Measurements from ENCODE around the gene KRT1.
"Not testable (repeated sequence)": the region's sequence is repeated elsewhere in the genome, so short reads cannot be mapped to it uniquely, and the experiment has no call there.

Gene KRT1

DNA sequence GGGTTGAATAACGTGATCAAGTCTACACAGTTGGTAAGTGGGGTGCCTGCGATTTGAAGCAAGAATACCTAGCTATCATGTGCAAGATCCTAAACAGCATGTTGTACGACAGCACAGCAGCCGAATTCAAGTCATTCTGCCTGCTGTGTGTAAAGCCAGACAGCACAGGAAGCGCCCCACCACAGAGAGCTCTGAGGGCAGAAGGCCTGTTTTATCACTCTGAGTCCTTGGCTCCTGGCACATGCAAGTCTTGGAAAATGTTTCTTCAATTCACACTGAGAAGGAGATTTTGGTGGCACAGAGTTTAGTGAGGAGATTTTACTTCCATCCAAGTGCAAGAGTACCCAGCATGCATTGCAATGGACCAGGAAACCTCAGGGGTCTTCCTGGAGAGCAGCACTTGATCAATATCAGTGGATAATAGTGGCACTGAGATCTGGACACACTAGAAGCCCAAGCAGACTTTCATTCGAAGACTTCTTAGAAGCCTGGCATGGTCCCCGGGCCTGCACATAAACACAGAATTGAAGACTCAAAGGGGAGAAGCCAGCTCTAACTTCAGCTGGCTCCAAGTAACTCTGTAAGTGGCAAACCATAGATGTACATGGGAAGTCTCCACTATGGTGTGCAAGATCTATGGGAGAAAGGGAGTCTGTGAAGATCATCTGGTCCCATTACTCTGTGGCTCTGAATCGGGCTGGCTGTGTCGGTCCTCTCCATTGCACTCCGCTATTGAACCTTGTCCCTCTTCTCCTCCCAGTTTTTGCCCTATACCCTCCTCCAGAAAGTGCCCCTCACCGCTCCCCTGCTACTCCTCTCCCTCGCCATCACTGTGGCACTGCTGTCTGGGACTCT lies 1.5 kb upstream of the KRT1 start:
- peak; percentile 28 for DNase-seq

DNA sequence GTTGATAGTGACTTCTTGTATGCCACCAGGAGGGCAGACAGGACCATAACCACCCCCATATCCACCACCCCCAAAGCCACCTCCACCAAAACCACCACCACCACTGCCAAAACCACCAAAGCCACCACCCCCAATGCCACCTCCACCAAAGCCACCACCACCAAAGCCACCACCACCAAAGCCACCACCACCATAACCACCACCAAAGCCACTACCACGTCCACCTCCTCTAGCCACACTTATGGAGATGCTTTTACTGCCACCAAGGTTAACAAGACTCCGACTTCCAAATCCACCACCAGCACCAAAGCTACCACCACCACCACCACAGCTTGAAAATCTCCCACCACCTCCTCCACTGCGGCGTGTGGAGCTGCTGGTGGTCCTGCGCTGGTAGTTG lies 332 bp downstream of the KRT1 start:
- DNase-seq = no peak

DNA sequence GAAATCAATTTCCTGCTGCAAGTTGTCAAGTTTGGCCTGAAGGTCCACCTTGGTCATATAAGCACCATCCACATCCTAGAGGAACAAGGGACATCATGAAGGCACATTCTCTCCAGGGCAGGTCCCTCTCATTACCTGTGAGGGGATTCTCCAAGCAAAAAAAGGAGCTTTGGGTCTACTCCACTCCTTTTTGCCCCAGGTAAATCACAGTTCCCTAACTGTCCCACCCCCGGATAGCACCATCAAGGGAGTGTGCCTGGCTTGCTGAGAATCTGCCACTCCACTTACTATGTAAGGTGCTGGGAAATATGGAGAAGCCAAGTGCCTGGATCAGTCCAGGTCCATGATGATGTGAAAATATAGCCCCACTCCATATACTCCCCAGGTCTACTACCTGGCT lies 2.5 kb downstream of the KRT1 start:
- DNase-seq = no peak

DNA sequence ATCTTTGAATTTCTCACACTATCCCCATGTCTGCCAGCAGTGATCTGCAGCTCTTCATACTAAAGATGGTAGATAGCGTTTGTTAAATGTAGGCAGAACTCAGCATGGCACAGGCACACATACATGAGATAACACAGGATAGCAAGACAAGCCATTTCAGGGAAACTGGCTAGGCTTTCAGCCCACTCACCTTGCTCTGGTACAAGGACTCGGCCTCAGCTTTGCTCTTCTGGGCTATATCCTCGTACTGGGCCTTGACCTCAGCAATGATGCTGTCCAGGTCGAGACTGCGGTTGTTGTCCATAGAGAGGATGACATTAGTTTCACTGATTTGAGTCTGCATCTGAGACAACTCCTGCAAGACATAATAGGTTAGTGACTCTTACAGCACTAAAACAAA lies 3.1 kb downstream of the KRT1 start:
- DNase-seq = no peak

DNA sequence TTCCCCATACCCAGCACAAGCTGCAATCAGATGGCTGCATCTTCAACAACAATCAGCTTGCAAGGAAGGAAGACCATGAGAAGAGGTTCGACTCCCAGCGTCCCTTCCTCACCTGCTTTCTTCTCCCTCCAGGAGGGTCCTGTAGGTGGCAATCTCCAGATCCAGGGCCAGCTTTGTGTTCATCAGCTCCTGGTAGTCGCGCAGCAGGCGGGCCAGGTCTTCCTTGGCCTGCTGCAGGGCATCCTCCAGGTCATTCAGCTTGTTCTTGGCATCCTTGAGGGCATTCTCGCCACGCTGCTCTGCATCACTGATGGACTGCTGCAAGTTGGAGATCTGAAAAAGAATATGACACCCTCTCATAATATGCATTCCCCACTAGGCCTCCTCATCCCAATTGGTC lies 4.0 kb downstream of the KRT1 start:
- DNase-seq = no peak

DNA sequence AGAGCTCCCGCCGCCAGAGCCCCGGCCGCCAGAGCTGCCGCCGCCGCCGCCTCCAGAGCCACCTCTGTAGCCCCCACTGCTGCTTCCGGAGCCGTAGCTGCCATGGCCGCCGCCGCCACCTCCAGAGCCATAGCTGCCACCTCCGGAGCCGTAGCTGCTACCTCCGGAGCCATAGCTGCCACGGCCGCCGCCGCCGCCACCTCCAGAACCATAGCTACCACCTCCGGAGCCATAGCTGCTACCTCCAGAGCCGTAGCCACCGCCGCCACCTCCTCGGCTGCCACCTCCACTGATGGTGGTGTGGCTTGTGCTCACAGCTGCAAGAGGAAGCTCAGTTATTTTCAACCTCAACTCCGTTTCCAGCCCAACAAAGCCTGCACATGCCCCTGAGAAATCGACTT lies 4.9 kb downstream of the KRT1 start:
- DNase-seq = no peak

DNA sequence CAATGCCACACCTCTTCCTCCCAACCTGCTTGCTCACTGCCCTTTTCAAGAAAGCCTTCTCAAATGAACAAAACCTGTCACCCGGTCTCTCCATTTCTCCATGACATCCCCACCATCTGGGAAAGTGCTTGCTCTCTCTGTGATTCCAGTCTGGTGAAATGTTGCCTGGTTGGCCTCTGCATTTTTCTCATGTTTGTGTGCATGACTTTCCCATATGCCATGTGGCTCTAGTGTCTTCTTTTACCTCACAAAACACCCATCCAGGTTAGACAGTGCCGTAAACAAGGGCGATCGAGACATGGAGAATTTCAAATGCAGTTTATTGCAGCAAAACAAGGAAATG lies 5.8 kb downstream of the KRT1 start:
- DNase-seq = no peak

DNA sequence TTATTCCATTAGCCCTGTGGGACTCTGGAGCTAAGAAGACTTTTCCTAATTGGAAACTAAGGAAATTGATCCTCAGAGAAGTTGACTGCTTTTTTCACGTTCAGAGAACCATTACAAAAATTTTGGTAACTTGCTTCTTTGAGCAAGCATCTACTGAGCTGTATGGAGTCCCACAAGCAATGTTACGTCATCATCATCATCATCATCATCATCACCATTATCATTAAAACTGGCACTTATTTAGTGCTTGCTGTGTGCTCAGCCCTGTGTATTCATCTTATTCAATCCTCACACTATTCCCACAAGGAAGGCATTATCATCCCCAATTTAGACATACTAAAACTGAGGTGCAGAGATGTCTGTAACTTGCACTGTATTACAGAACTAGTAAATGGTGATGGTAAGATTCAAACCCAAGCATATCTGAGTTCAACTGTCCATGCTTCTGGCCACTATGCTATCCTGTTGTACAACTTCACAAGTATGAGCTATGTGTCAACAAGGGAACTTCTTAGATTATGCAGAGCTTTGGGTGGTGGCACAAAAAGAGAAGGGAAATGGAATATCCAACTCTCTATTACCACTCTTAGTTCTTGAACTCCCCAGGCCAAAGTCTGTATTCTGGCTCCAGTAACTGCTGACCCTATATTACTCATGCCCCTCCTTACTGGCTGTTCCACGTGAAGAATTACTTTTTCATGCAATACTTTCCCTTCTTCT lies 6.3 kb downstream of the KRT1 start:
- DNase-seq = no peak

DNA sequence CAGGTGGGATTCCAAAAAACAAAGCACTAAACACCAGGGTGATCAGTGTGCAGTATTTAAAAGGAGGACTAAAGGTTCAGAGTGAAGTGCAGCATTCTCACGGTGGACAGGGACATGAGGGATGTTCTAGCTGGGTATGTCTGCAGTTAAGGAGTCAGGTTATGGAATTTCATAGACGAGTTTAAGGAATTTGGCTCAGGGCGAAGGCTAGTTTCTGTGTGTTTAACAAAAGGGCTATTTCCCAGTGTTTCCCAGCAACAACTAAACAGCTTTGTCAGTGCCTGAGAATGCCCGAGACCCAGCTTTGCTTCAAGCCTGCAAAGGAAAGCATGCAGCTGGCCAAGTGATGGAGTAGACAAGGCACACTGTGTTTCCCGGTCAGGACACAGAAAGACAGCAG lies 7.0 kb downstream of the KRT1 start:
- no peak for DNase-seq

DNA sequence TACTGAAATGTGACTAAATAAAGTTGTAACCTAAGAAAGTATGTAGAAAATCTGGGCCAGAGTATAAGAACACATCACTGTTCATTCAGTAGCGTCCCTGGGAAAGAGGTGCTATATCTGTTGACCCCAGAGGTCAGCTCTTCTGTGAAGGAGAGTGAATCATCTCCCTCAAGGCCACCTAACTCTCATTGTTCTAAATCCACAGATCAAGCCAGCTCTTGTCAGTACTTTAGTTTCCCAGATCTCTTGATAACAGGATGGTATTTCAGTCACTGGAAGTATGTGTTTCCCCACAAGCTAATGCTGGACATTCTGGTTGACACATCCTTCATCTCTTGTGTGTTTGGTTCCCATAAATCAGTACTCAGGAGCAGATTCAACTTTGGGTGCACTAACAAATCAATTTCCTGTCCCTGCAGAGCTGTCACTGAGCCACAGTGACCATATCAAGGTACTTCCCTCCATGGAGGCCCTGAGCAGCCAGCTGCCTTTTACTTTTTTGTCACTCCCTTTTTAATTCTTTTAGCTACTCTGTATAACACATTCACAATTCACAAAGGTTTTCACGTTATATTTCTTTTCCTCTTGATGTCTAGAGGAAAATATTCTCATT lies 7.8 kb downstream of the KRT1 start:
- no peak for DNase-seq

DNA sequence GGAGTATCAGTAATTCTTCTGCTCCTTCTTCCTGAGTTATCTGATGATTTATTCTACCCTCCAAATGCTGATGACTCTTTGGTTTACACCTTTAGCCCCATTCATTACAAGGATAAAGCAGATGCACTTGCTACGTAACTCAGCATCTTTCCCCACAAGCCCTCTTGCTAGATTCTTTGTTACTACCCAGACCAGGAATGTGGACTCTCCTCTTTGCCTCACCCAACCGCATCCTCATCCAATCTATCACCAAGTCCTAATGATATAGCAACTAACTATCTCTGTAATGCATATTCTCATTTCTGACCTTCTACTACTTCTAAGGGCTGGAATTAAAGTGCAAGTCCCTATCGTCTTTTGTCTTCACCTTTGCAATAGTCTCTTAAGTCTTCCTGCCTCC lies 9.2 kb downstream of the KRT1 start:
- DNase-seq = no peak

DNA sequence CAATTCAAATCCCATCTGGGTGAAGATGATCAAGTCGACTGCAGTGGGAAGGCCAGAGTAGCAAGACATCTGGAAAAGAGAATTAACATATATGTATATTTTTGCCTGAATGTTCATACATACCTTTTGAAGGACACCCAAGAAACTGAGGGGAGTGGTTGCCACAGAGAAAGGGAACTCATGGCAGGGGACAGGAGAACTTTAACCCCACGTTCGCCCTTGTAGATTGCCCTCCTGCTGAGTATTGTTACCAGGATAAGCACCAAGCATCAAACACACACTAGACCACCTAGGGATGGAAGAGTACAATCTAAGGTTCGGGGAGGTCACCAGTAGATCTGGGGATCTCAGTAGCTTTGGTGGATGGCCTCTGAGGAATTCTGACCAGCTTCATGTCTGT lies 9.7 kb downstream of the KRT1 start:
- no peak for DNase-seq

DNA sequence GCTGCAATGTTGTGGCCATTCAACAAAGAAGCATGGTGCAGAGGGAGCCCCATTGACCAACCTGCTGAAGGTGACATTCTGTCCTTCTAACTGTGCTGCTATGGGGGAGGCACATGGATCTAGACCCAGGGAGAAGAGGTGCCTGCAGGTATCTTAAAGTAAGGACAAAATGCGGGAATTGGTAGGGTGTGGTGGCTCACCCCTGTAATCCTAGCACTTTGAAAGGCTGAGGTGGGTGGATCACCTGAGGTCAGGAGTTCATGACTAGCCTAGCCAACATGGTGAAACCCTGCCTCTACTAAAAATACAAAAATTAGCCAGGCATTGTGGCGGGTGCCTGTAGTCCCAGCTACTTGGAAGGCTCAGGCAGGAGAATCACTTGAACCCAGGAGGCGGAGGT lies 10.3 kb downstream of the KRT1 start:
- DNase-seq = not testable (repeated sequence)

DNA sequence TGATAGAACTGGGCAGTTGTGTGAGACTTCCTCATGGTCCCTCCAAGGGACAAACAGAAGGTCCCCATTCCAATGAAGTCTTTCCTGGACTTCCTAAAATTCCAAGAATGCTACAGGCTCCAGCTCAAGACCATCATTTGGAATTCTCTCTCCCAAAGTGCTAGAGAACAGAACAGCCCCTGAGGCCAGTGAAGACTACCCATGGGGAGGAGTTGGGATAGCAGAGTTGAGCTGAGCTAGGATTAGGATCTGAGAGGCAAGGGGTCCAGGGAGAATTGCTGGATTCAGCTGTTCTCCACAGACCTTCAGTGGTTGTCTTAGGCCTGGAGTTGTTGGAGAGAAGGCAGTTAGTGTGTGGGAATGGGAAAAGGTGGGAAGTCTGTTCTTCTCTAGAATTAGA lies 10.8 kb downstream of the KRT1 start:
- no peak for DNase-seq

DNA sequence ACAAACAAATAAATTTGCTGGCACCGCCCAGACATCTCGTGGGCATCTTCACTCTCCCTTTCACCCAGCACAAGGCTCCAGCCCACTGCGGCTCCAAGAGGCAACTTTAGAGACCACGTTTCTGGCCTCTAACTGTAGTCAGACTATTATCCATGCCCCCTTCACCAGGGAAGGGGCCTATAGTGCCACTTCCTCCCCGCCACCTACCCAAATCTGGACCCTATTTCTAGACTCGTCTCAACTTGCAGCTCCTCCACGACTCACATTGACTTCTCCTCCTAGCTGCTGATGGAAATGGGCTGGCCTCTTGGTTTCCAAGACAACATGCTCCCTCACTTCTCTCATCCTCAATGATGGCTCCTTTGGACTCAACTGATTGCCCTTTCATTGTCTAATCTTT lies 12.3 kb downstream of the KRT1 start:
- DNase-seq = no peak

DNA sequence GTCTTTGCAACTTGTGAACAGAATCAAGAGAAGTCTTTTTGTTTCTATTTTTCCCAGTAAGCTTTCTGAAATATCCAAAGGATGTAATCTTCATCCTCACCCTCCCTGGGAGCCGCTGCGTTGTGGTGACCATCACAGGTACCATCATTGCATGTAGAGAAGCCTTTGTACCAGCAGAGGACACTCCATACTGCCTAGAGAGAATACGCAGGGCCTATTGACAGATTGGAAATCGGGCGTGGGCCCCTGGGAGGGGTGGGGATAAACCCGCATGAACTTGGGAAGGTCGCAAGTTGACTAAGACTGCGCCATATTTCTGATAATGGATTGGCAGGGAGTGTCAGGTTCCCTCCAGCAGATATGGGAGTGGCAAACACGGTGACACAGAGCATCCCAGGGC lies 12.7 kb downstream of the KRT1 start:
- DNase-seq = peak; percentile 40

DNA sequence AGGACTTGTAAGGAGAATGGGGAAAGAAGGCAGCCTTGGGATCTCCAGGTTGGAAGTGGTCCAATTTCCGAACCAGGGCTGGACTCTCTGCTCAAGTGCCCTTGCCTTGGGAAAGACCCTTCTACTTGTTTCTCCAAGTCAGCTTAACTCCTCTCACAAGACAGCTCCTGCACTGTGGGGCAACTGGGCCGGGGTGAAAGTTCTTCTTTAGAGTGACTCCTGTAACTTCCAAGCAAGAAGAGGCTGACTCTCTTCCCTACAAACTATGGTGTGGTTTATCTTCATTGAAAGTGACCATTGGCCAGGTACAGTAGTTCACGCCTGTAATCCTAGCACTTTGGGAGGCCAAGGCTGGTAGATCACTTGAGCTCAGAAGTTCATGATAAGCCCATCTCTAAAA lies 13.7 kb downstream of the KRT1 start:
- no peak for DNase-seq

DNA sequence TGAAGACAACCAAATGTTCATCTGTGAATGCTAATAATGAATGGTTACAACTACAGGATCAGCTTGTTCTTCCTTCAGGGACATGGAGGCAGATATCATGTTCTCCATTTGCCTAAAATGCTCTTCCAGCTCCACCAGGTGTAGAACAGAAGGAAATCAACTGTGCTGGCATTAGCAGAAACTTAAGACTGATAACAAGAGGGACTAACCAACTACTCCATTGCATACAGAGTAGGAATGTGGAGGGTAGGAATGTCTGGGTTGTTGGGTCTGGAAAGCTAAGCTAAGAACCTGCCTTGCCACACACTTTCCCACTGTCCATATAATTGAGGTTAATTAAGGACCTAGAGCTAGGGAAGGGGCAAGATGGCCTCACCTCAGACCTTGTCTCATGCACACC lies 16.8 kb downstream of the KRT1 start:
- no peak for DNase-seq

DNA sequence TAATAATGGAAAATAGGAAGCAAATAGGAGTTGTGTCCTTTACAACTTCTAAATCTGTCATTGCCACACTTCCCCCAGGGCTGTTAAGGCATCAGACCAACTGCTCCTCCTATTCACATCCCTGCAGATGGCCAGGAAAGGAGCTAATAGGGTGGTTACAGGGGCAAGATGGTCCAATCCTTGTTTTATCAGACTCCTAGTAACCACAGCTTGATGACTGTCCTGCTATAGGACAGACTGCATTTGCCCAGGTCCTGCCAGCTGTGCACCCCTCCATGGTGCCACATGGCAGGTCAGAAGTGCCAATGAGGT lies 17.3 kb downstream of the KRT1 start:
- peak; percentile 71 for DNase-seq

DNA sequence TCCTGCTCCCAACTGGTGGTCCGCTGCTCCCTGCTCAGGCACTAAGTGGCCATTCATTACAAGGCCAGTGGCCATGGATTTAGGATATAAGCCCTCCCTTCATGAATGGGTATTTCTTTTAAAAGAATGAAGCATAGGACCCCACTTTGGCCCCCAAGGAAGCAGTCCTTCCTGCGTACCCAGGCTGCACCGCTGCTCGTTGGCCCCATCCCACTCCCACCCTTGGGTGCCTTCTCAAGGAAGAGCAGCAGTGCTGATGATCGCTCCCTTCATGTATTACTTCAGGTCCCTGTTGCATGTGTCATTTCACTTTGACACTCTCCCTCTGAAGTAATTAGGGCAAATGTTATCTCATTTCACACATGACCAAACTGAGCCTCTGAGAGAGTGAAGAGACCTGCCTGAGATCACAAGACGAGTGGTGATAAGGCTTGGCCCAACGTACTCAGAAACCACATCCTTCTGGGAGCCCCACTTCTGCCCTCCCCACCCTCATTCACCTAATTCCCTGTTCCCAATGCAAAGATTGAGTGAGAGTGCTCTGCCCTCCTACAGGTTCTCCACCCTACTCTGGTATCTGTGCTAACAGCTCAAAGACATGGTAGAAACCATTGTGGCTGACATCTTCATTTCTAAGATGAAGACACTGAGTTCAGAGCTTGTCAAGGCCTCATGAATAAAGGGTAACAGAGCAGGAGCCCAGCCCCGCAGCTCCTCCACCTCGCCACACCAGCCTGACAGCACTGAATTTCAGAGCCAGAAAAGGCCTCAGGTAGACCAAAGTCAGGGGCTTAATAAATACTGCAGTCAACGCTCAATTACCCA lies 17.9 kb downstream of the KRT1 start:
- DNase-seq = peak; percentile 100

DNA sequence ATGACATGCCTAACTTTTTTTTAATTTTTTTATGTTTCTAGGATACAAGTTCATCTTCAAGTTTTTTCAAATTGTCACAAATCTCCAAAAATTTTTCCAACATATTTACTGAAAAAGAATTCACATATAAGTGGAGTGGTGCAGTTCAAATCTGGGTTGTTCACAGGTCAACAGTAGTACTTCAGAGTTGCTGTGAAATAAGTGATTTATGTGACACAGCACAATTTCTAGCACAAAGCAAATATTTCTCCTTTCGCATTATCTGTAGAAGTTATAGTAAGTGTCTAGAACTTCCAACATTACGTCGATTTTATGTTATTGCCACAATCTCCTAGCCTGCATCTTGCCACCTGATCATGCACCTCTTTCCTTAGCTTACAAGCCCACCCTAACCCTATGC lies 18.5 kb downstream of the KRT1 start:
- peak; percentile 39 for DNase-seq

DNA sequence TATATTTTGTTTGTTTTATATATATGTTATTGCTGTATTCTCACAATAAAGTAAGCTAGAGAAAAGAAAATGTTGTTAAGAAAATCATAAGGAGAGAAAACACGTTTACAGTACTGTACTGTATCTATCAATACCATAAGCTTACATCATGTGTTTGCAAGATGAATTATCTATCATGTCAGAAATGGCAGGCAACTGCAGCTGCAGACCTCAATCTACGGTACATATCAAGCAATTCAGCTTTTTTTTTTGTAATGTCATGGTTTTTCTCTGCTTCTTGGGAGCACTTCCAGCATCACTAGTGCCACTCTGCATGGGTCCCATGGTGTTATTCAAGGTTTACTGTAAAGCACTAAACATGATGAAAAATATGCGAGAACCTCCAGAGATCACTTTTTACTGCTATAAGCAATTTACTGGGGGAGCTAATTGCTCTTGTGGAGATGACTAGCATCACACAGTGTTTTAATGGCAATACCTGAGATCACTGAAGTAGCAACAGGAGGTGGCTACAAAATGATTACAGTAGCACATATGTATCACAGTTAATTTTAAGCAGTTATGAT lies 19.2 kb downstream of the KRT1 start:
- DNase-seq = peak; percentile 82

DNA sequence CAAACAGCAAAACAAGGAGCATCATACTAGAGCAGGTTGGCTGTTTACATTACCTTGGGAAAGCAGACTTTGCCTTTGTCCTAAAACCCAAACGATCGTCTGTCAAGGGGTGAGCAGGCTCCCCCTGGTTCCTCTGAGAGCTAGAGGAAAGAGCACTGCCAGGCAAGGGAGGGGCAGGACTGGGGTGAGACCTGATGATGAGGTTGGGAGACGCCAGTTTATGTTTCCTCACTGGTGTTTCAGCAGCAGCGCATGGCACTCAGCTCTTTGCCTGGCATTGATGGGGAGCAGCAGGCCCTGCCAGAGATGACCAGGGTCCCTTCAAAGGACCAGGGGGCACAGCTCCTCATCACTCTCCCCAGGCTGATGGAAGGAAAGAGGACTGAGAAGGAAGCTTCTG lies 20.3 kb downstream of the KRT1 start:
- peak; percentile 30 for DNase-seq

Data from hematopoietic multipotent progenitor cell treated with erythropoietin and hydrocortisone succinate and interleukin-3 and kit ligand, for 8 days (in vitro differentiated cells).